ENCODE data around the gene KCND3. TPM values are rescaled to one million over a fixed set of nuclear protein-coding genes. Genes with fewer than 3 reads are reported as not detected.

The KCND3 gene
- total RNA-seq, 4 donors from 2014 or later, result 1.4 to 3.5 (median 3.0) TPM

DNA sequence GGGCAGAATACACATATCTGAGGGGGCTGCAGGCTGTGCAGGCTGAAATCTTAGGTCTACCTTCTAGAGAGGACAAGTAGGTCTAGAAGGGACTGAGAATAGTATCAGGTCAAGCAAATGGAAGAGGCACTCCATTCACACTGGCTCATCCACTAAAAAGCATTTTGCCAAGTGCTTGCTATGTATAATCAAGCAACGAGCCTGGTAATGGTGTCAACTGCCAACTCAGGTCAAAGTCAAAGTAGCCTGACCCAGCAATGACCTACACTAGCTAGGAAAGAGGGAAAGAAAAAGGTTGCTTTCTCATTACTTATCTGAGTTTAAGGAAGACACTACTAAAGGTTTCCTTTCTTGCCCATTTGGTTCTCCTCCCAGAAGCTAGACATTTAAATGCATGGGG is 10.8 kb downstream of the KCND3 start:
- H3K4me1 ChIP-seq, result no peaks in the 10 kb centered on the region
- H3K27ac ChIP-seq, result no peak overlapping the region
- H3K4me3 ChIP-seq, result no peak overlapping the region
- intact Hi-C loops (cut with DNase I; ENCODE audit: low total_unique reads), result no loop called here
- H3K9me3 ChIP-seq, result no peaks in the 10 kb centered on the region
- no peaks in the 10 kb centered on the region for H3K27me3 ChIP-seq
- TF ChIP-seq EP300 (IDR thresholded peaks at IDR 0.05; ENCODE audit: low read depth), result no peak
- TF ChIP-seq POLR2A (IDR thresholded peaks at IDR 0.05), result no peak
- no peak for TF ChIP-seq POLR2AphosphoS5 (IDR thresholded peaks at IDR 0.05)
- TF ChIP-seq CTCF (IDR thresholded peaks at IDR 0.05), result no peak
- DNase-seq, result no peak
- WGBS, 2 donors (ENCODE audit: low coverage in 1 of 2), result 0 to 12% methylated on average over 1 of the region's 1 CpG
- no peaks in the 10 kb centered on the region for H3K36me3 ChIP-seq
- in situ Hi-C loops (cut with MboI; ENCODE audit: low pct_ligation_motif_present in 1 of 4, low pct_unique_long_range_greater_than_20kb in 1 of 4, low sequenced_read_pairs in 3 of 4), result no loop called here

- DNase-seq, result no peak
- no peak overlapping the region for H3K4me3 ChIP-seq
- H3K9me3 ChIP-seq, result no peaks in the 10 kb centered on the region
- H3K4me1 ChIP-seq, result no peaks in the 10 kb centered on the region
- H3K27ac ChIP-seq, result no peak overlapping the region
- in situ Hi-C loops (cut with MboI; ENCODE audit: low pct_ligation_motif_present in 1 of 4, low pct_unique_long_range_greater_than_20kb in 1 of 4, low sequenced_read_pairs in 3 of 4) (no loop called here), intact Hi-C loops (cut with DNase I; ENCODE audit: low total_unique reads) (no loop called here)
- no peak for TF ChIP-seq POLR2AphosphoS5 (IDR thresholded peaks at IDR 0.05)
- no peak for TF ChIP-seq CTCF (IDR thresholded peaks at IDR 0.05)
- no peak for TF ChIP-seq POLR2A (IDR thresholded peaks at IDR 0.05)
- no peak for TF ChIP-seq EP300 (IDR thresholded peaks at IDR 0.05; ENCODE audit: low read depth)
- 75 to 84% methylated on average over 6 to 9 of the region's 9 CpGs for WGBS, 2 donors (ENCODE audit: low coverage in 1 of 2)
- H3K27me3 ChIP-seq, result no peaks in the 10 kb centered on the region
- no peaks in the 10 kb centered on the region for H3K36me3 ChIP-seq
Measured at GRCh38 chr1:111977378-111977777, 12.1 kb downstream of the KCND3 start.

DNA sequence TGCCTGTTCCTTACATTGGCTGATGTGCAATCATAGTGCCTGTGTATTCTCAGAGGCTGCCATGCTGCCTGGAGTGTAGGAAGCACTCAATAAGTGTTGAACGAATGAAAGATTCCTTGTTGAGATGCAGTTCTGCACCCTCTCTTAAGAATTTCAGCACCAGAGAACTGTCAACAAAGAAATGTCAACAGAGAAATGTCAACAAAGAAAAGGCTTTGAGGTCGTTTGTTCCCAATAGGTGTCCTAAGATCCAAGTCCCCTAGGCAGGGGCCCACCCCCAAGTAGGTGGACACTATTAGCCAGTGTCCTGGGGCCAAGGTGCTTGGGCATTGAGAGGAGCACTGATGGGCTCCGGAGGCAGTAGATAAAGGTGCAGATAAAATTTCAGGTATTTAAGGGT is 12.6 kb downstream of the KCND3 start:
- no peaks in the 10 kb centered on the region for H3K36me3 ChIP-seq
- no peak overlapping the region for H3K27ac ChIP-seq
- intact Hi-C loops (cut with DNase I; ENCODE audit: low total_unique reads), result no loop called here
- no peak for TF ChIP-seq POLR2A (IDR thresholded peaks at IDR 0.05)
- TF ChIP-seq CTCF (IDR thresholded peaks at IDR 0.05), result no peak
- no peak for TF ChIP-seq POLR2AphosphoS5 (IDR thresholded peaks at IDR 0.05)
- no peak for TF ChIP-seq EP300 (IDR thresholded peaks at IDR 0.05; ENCODE audit: low read depth)
- DNase-seq, result no peak
- H3K4me3 ChIP-seq, result no peak overlapping the region
- WGBS, 2 donors (ENCODE audit: low coverage in 1 of 2), result 41 to 44% methylated on average over 1 to 3 of the region's 3 CpGs
- no peaks in the 10 kb centered on the region for H3K27me3 ChIP-seq
- in situ Hi-C loops (cut with MboI; ENCODE audit: low pct_ligation_motif_present in 1 of 4, low pct_unique_long_range_greater_than_20kb in 1 of 4, low sequenced_read_pairs in 3 of 4), result no loop called here
- no peaks in the 10 kb centered on the region for H3K9me3 ChIP-seq
- H3K4me1 ChIP-seq, result no peaks in the 10 kb centered on the region

- Histone ChIP-seq H3K36me3 (no peaks in the 10 kb centered on the region), H3K9me3 (no peaks in the 10 kb centered on the region), H3K4me1 (no peaks in the 10 kb centered on the region), H3K27ac (no peak overlapping the region), H3K4me3 (no peak overlapping the region), H3K27me3 (no peaks in the 10 kb centered on the region)
- intact Hi-C loops (cut with DNase I; ENCODE audit: low total_unique reads), result no loop called here
- no peak for DNase-seq
- no peak for TF ChIP-seq CTCF (IDR thresholded peaks at IDR 0.05)
- TF ChIP-seq POLR2A (IDR thresholded peaks at IDR 0.05), result no peak
- no peak for TF ChIP-seq EP300 (IDR thresholded peaks at IDR 0.05; ENCODE audit: low read depth)
- TF ChIP-seq POLR2AphosphoS5 (IDR thresholded peaks at IDR 0.05), result no peak
- in situ Hi-C loops (cut with MboI; ENCODE audit: low pct_ligation_motif_present in 1 of 4, low pct_unique_long_range_greater_than_20kb in 1 of 4, low sequenced_read_pairs in 3 of 4), result no loop called here
- WGBS, 2 donors (ENCODE audit: low coverage in 1 of 2), result 42 to 53% methylated on average over 5 of the region's 5 CpGs
Measured at GRCh38 chr1:111976332-111976731, 13.1 kb downstream of the KCND3 start.
